NCI-H2196 treated with DMSO at 0.1 percent for 48 hours (cell line): ENCODE results near the gene CALML6.
"Not testable (repeated sequence)": the region's sequence is repeated elsewhere in the genome, so short reads cannot be mapped to it uniquely, and the experiment has no call there.

ENCODE experiments used
- DNase-seq: peaks from one replicate; lab custom pipeline; 2025; ENCODE audit not compliant: unreplicated experiment; lab: John Stamatoyannopoulos, UW

The CALML6 gene

GRCh38 chr1:1924849-1925248 lies 9.8 kb downstream of the CALML6 start:
- DNase-seq = no peak

GRCh38 chr1:1925437-1926345 lies 10.6 kb downstream of the CALML6 start:
- DNase-seq = no peak

GRCh38 chr1:1926346-1926811 lies 11.3 kb downstream of the CALML6 start:
- no peak for DNase-seq

GRCh38 chr1:1926886-1927660 lies 12.0 kb downstream of the CALML6 start:
- no peak for DNase-seq

GRCh38 chr1:1927751-1928150 lies 12.7 kb downstream of the CALML6 start:
- DNase-seq = no peak

- no peak for DNase-seq
Observed at GRCh38 chr1:1928231-1929101, 13.4 kb downstream of the CALML6 start.

GRCh38 chr1:1929102-1929638 lies 14.1 kb downstream of the CALML6 start:
- DNase-seq = no peak

- DNase-seq = no peak
Observed at GRCh38 chr1:1929639-1930545, 14.8 kb downstream of the CALML6 start.

- not testable (repeated sequence) for DNase-seq
Observed at GRCh38 chr1:1934848-1935247, 19.8 kb downstream of the CALML6 start.

GRCh38 chr1:1937061-1937460 lies 22.0 kb downstream of the CALML6 start:
- no peak for DNase-seq

- DNase-seq = no peak
Observed at GRCh38 chr1:1937549-1938275, 22.7 kb downstream of the CALML6 start.

GRCh38 chr1:1938276-1938573 lies 23.2 kb downstream of the CALML6 start:
- DNase-seq = no peak

- DNase-seq = no peak
Observed at GRCh38 chr1:1938613-1939295, 23.7 kb downstream of the CALML6 start.

GRCh38 chr1:1939296-1940122 lies 24.4 kb downstream of the CALML6 start:
- DNase-seq = no peak

GRCh38 chr1:1940123-1940425 lies 25.0 kb downstream of the CALML6 start:
- no peak for DNase-seq

GRCh38 chr1:1941211-1941841 lies 26.3 kb downstream of the CALML6 start:
- DNase-seq = no peak
